ENCODE results near the gene RASAL2. TPM values are rescaled to one million over a fixed set of nuclear protein-coding genes. Genes with fewer than 3 reads are reported as not detected.

Gene RASAL2
- total RNA-seq, 1 experiment from 2014 or later: 31.6 TPM

DNA sequence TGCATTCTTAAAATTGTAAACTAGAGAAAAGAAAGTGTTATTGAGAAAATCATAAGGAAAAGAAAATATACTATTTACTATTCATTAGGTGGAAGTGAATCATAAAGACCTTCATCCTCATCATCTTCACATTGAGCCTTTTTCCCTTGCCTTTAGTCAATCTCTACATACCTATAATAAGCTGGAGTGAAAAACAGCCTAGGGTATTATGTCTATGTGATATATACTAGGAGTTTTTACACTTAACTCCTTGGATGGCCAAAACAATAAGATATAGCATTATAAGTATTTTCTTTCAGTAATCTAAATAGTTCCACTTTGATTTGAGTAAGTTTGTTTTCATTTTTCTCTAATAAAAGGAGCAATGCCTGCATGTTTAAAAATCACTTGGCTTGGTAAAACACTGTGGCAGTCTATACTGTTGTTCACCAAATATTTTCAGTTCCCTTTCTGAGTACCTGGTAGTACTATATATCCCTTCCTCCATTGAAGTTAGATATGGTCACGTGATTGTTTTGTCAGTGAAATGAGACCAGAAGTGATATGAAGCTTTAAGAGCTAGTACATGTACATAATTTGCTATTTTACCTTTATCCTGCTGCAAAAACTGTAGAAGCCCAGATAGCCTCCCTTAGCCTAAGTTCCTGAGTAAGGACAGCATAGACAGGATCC is 324.5 kb downstream of the RASAL2 start:
- ATAC-seq (no peak; the same call in 1 of the 2 replicates), DNase-seq (ENCODE audit: low read depth, low spot score) (no peak)
- peaks cover 6% of the 10 kb centered on the region; the same call in 1 of the 2 replicates for H3K4me1 ChIP-seq (ENCODE audit: control insufficient read depth, insufficient read depth, low read length)
- in situ Hi-C loops (cut with HindIII; ENCODE audit: low pct_unique_long_range_greater_than_20kb, low sequenced_read_pairs) (no loop called here), intact Hi-C loops (cut with micrococcal nuclease; ENCODE audit: unreplicated experiment) (no loop called here)
- POLR2A ChIA-PET: no interaction called here
- TF ChIP-seq SIN3A (IDR thresholded peaks at IDR 0.05; ENCODE audit: borderline replicate concordance, insufficient read depth, low read depth, low read length) (no peak), CTCF (IDR thresholded peaks at IDR 0.05) (no peak), POLR2AphosphoS5 (IDR thresholded peaks at IDR 0.05; ENCODE audit: low read depth, low read length) (no peak), TCF7L2 (IDR thresholded peaks at IDR 0.05; ENCODE audit: low read depth, low read length) (no peak)
- TF ChIP-seq, protein P1, sequence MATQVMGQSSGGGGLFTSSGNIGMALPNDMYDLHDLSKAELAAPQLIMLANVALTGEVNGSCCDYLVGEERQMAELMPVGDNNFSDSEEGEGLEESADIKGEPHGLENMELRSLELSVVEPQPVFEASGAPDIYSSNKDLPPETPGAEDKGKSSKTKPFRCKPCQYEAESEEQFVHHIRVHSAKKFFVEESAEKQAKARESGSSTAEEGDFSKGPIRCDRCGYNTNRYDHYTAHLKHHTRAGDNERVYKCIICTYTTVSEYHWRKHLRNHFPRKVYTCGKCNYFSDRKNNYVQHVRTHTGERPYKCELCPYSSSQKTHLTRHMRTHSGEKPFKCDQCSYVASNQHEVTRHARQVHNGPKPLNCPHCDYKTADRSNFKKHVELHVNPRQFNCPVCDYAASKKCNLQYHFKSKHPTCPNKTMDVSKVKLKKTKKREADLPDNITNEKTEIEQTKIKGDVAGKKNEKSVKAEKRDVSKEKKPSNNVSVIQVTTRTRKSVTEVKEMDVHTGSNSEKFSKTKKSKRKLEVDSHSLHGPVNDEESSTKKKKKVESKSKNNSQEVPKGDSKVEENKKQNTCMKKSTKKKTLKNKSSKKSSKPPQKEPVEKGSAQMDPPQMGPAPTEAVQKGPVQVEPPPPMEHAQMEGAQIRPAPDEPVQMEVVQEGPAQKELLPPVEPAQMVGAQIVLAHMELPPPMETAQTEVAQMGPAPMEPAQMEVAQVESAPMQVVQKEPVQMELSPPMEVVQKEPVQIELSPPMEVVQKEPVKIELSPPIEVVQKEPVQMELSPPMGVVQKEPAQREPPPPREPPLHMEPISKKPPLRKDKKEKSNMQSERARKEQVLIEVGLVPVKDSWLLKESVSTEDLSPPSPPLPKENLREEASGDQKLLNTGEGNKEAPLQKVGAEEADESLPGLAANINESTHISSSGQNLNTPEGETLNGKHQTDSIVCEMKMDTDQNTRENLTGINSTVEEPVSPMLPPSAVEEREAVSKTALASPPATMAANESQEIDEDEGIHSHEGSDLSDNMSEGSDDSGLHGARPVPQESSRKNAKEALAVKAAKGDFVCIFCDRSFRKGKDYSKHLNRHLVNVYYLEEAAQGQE (IDR thresholded peaks at IDR 0.05; ENCODE audit: insufficient read depth in 1 of 2, low read depth in 2 of 2, low read length in 1 of 2): no peak
- CTCF ChIA-PET: no interaction called here
- no peak overlapping the region for H3K4me3 ChIP-seq (ENCODE audit: low read depth in 2 of 2, low read length in 2 of 2)
- no TSS peak for BruUV-seq (replicated peaks)
- H3K36me3 ChIP-seq (ENCODE audit: control insufficient read depth, insufficient read depth, low read length): no peaks in the 10 kb centered on the region; the same call in 1 of the 2 replicates
- no peaks in the 10 kb centered on the region for H3K27me3 ChIP-seq (ENCODE audit: control insufficient read depth, insufficient read depth, low read length)
- H3K9me3 ChIP-seq (ENCODE audit: control insufficient read depth, insufficient read depth, low read depth, low read length): peaks cover 17% of the 10 kb centered on the region; the same call in 1 of the 2 replicates
- H3K27ac ChIP-seq (ENCODE audit: low read length): no peak overlapping the region

DNA sequence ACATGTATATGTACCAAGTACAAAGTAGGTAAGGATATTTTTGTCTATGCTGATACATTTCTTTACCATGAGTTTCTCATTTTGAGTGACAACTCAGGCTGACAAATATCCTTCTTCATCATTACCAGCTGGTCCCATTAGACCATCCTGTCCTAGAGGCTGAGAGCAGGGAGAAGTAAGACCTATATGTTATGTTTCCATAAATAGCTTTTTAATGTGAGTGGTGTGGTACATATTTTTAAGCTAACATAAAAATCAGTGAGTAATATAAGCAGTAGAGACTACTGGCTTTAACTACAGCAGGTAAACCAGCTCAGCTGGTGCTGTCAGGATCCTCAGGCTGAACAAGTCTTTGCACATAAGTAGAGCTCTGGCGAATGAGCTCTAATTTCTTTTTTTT is 340.5 kb downstream of the RASAL2 start:
- in situ Hi-C loops (cut with HindIII; ENCODE audit: low pct_unique_long_range_greater_than_20kb, low sequenced_read_pairs): no loop called here
- ATAC-seq (no peak), DNase-seq (ENCODE audit: low read depth, low spot score) (no peak)
- H3K27ac ChIP-seq (ENCODE audit: low read length): no peak overlapping the region
- ChIA-PET CTCF (no interaction called here), POLR2A (no interaction called here)
- H3K36me3 ChIP-seq (ENCODE audit: control insufficient read depth, insufficient read depth, low read length): no peaks in the 10 kb centered on the region; the same call in none of the 2 replicates
- no peak overlapping the region for H3K4me3 ChIP-seq (ENCODE audit: low read depth in 2 of 2, low read length in 2 of 2)
- H3K9me3 ChIP-seq (ENCODE audit: control insufficient read depth, insufficient read depth, low read depth, low read length): no peaks in the 10 kb centered on the region
- BruUV-seq (replicated peaks): no TSS peak
- TF ChIP-seq SIN3A (IDR thresholded peaks at IDR 0.05; ENCODE audit: borderline replicate concordance, insufficient read depth, low read depth, low read length): no peak
- no peak for TF ChIP-seq CTCF (IDR thresholded peaks at IDR 0.05)
- TF ChIP-seq POLR2AphosphoS5 (IDR thresholded peaks at IDR 0.05; ENCODE audit: low read depth, low read length): no peak
- TF ChIP-seq, protein P1 (IDR thresholded peaks at IDR 0.05; ENCODE audit: insufficient read depth in 1 of 2, low read depth in 2 of 2, low read length in 1 of 2): no peak
- TF ChIP-seq TCF7L2 (IDR thresholded peaks at IDR 0.05; ENCODE audit: low read depth, low read length): no peak
- H3K27me3 ChIP-seq (ENCODE audit: control insufficient read depth, insufficient read depth, low read length): no peaks in the 10 kb centered on the region
- intact Hi-C loops (cut with micrococcal nuclease; ENCODE audit: unreplicated experiment): no loop called here
- no peaks in the 10 kb centered on the region for H3K4me1 ChIP-seq (ENCODE audit: control insufficient read depth, insufficient read depth, low read length)
